SJCRH30 (cell line): ENCODE data around the gene UBE2E1. TPM values are rescaled to one million over a fixed set of nuclear protein-coding genes. Genes with fewer than 3 reads are reported as not detected.
"Not testable (repeated sequence)": the region's sequence is repeated elsewhere in the genome, so short reads cannot be mapped to it uniquely, and the experiment has no call there.

Source experiments
- DNase-seq, 2 experiments: peaks; one replicate each; pipeline ENCODE4 v3.0.0-alpha.2; 2015 to 2020
- H3K27ac ChIP-seq: fragments of 250-450 bp; sonication (Bioruptor Pico); 2 replicates; pipeline ENCODE4 v1.5.1; 2020; ENCODE audit warnings: mild to moderate bottlenecking, moderate library complexity
- H3K27me3 ChIP-seq: fragments of 250-450 bp; sonication (Bioruptor Pico); 2 replicates; pipeline ENCODE4 v1.5.1; 2020; ENCODE audit warnings: mild to moderate bottlenecking, moderate library complexity
- H3K36me3 ChIP-seq: fragments of 250-450 bp; sonication (Bioruptor Pico); 2 replicates; pipeline ENCODE4 v1.5.1; 2020; ENCODE audit warnings: mild to moderate bottlenecking, moderate library complexity
- H3K4me1 ChIP-seq: fragments of 250-450 bp; sonication (Bioruptor Pico); 2 replicates; pipeline ENCODE4 v1.5.1; 2020; ENCODE audit warnings: mild to moderate bottlenecking, moderate library complexity
- H3K4me3 ChIP-seq: fragments of 250-450 bp; sonication (Bioruptor Pico); 2 replicates; pipeline ENCODE4 v1.5.1; 2020; ENCODE audit warnings: mild to moderate bottlenecking, moderate library complexity
- H3K9me3 ChIP-seq: fragments of 250-450 bp; sonication (Bioruptor Pico); replicated peaks from 2 replicates; pipeline ENCODE4 v1.5.1; 2020; ENCODE audit warnings: mild to moderate bottlenecking, moderate library complexity
- total RNA-seq: library from RNA; depleted of rRNA; stranded (reverse); fragments of >200 nt; shearing (Covaris generic); gene quantifications from 2 replicates; pipeline ENCODE4 v1.2.3, GENCODE V29; 2014

Gene UBE2E1
- total RNA-seq, 1 experiment from 2014 or later: 182 TPM

DNA sequence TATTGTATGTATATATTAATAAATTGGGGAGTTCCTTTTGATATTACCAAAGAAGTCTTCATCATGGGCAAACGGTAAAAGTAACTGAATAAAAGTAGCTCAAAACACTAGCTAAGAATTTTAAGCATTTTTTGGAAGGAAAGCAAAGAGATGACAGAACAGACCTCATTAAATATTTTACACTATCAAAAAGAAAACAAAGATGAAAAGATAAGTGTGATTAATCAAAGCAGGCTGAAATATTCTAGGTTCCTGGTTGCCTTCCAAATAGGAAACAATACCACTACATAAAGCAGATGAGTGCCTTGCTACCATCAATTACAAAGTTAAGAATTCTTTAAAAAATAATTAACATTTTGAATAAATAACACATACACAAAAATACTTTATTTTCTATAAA, 107.4 kb downstream of the UBE2E1 start:
- Histone ChIP-seq H3K27ac (no peak overlapping the region), H3K27me3 (no peaks in the 10 kb centered on the region), H3K4me1 (peaks cover 14% of the 10 kb centered on the region), H3K36me3 (peaks cover 37% of the 10 kb centered on the region), H3K4me3 (no peak overlapping the region), H3K9me3 (no peaks in the 10 kb centered on the region)
- DNase-seq: no peak

- Histone ChIP-seq H3K27ac (no peak overlapping the region), H3K27me3 (no peaks in the 10 kb centered on the region), H3K4me1 (peaks cover 17% of the 10 kb centered on the region), H3K36me3 (peaks cover 41% of the 10 kb centered on the region), H3K4me3 (no peak overlapping the region), H3K9me3 (no peaks in the 10 kb centered on the region)
- no peak for DNase-seq
Measured at GRCh38 chr3:23913873-23914743, 108.4 kb downstream of the UBE2E1 start.

DNA sequence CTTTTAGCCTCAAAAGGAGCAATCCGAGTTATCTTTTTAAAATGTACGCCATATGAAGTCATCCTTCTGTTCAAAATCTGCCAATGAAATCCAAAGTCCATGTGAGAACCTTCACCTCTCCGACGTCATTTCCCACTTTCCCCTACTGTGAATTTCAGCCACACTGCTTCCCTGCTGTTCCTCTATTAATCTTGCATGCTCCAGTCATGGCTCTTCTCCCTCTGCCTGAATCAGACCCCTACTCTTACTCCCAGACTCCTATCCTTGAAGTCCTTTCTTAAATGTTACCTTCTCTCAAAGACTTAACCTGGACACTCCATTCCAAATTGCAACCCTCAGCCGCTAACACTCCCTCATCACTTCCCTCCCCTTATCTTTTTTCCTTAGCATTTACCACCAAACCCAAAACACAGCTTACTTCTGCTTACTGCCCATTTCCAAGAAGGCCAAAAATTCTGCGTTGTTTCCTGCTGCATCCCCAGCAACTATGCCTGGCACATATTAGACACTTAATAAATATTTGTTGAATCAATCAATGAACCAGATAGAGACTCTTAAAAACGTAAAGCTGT, 109.9 kb downstream of the UBE2E1 start:
- Histone ChIP-seq H3K4me1 (peaks cover 17% of the 10 kb centered on the region), H3K9me3 (no peaks in the 10 kb centered on the region), H3K4me3 (peak overlapping the region; percentile 83), H3K27me3 (no peaks in the 10 kb centered on the region), H3K27ac (peak overlapping the region; percentile 85; the same call in 1 of the 2 replicates), H3K36me3 (peaks cover 44% of the 10 kb centered on the region)
- peak; percentile 34 to 70 for DNase-seq

DNA sequence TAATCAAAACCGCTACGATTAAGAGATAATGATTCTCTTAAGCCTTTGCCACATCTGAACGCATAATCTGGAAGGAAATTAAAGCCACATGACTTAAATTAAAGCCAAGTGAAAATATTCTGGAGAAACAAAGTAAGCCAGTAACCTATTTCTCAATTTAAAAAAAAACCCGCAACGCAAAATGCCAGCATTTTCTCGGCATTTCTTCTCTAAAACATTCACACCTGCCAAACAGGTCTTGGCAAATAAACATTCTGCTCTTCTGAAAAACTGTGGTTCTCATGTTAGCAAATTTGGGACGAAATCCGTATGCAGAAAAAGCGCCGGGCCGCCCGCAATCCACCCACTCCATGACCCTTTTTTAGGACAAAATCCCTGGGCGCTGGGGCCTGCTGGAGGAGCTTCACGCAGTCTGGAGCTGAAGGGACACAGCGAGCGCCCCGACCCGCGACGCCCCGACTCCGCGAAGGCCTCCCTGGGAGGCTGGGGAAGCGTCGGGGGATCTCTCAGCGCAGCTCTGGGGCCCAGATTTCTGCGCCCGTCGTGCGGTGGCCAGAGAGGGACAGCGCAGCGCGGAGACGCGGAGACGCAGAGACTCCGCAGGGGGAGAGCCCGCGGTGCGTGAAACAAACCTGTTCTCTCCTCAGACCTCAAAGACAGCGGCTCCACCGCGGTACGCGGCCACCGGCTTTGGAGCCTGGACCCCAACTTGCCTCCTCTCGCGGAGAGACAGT, 110.6 kb downstream of the UBE2E1 start:
- Histone ChIP-seq H3K36me3 (peaks cover 46% of the 10 kb centered on the region), H3K27me3 (no peaks in the 10 kb centered on the region), H3K4me3 (peak overlapping the region; percentile 83), H3K9me3 (no peaks in the 10 kb centered on the region), H3K27ac (peak overlapping the region; percentile 85), H3K4me1 (peaks cover 17% of the 10 kb centered on the region)
- DNase-seq: no peak

- DNase-seq: peak; percentile 100
- H3K9me3 ChIP-seq: no peaks in the 10 kb centered on the region
- H3K27ac ChIP-seq: peak within 1 kb of the TSS; percentile 85
Measured at GRCh38 chr3:23916886-23917678, 111.3 kb downstream of the UBE2E1 start, which contains the start of the genes NKIRAS1 and RPL15. NKIRAS1 (minus strand) TSS chr3:23916990; CDS start chr3:23910904, 6,086 bp downstream. RPL15 (plus strand) TSS chr3:23917132; CDS start chr3:23917860, 728 bp downstream.

DNA sequence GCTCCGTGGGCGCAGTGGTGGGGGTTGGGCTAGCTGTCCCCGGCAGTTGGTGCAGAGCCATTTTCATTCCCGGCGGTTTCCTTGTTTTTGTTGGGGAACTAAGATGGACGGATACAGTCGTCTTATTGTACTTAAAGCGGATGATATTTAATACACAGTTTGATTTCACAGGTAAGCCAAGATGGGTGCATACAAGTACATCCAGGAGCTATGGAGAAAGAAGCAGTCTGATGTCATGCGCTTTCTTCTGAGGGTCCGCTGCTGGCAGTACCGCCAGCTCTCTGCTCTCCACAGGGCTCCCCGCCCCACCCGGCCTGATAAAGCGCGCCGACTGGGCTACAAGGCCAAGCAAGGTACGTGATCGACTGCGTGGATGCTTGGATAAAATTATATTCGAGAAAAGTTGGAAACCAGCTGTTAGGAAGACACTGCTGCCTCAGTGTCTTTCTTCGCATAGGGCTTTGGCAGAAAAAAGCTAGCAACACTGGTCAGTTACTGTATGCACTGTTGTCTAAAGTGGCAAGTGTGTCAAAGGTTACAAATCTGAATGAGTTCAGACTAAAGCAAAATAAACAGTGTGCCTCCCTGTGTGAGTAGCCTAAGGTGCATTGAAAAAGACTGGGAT, 112.0 kb downstream of the UBE2E1 start:
- not testable (repeated sequence) for H3K4me1 ChIP-seq, H3K27me3 ChIP-seq, H3K9me3 ChIP-seq
- DNase-seq: peak; percentile 73 to 79
- H3K36me3 ChIP-seq: peaks cover 47% of the 10 kb centered on the region
- peak overlapping the region; percentile 85 for H3K27ac ChIP-seq
- H3K4me3 ChIP-seq: peak overlapping the region; percentile 83

More at GRCh38 chr3:23916886-23917678, 111.3 kb downstream of the UBE2E1 start, which contains the start of the genes NKIRAS1 and RPL15:
- H3K4me3 ChIP-seq: peak within 1 kb of the TSS; percentile 83
- no peaks in the 10 kb centered on the region for H3K27me3 ChIP-seq
- H3K36me3 ChIP-seq: peaks cover 47% of the 10 kb centered on the region
- H3K4me1 ChIP-seq: peaks cover 15% of the 10 kb centered on the region

GRCh38 chr3:23918331-23918730, 112.6 kb downstream of the UBE2E1 start:
- not testable (repeated sequence) for H3K27me3 ChIP-seq, H3K9me3 ChIP-seq, DNase-seq
- Histone ChIP-seq H3K27ac (peak overlapping the region; percentile 85; the same call in 1 of the 2 replicates), H3K4me3 (peak overlapping the region; percentile 83), H3K36me3 (peaks cover 43% of the 10 kb centered on the region), H3K4me1 (peaks cover 12% of the 10 kb centered on the region)

GRCh38 chr3:23919628-23920027, 113.9 kb downstream of the UBE2E1 start:
- Histone ChIP-seq H3K27ac (no peak overlapping the region), H3K36me3 (peaks cover 38% of the 10 kb centered on the region), H3K9me3 (no peaks in the 10 kb centered on the region), H3K4me3 (no peak overlapping the region), H3K4me1 (peaks cover 20% of the 10 kb centered on the region), H3K27me3 (no peaks in the 10 kb centered on the region)
- DNase-seq: no peak

DNA sequence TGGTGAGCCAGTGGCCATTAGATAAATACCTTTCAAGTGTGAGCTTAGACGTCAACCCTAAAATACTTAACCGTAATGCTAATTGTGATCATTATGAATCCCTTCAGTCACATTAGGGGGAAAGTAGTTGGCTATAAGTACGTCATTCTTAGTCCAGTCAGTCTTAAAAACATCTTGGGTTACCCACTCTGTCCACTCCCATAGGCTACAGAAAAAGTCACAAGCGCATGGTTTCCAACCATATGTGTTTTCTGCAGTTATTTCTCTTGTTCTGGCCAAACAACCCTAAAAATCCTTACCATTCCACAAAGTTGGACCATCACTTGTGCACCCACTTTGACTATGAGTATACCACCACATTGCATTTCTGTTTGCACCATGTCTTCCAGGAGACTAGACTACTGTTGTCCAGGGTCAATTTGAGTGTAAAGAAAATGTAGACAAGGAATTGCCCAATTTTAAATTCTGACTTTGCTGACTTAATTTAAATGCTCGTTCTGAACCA, 114.4 kb downstream of the UBE2E1 start:
- Histone ChIP-seq H3K9me3 (no peaks in the 10 kb centered on the region), H3K27ac (no peak overlapping the region), H3K36me3 (peaks cover 38% of the 10 kb centered on the region), H3K4me1 (peaks cover 15% of the 10 kb centered on the region), H3K27me3 (no peaks in the 10 kb centered on the region), H3K4me3 (no peak overlapping the region)
- DNase-seq: peak in 1 of 2 experiments; percentile 28

GRCh38 chr3:23921052-23921511, 115.3 kb downstream of the UBE2E1 start:
- Histone ChIP-seq H3K9me3 (no peaks in the 10 kb centered on the region), H3K4me1 (peaks cover 15% of the 10 kb centered on the region), H3K36me3 (peaks cover 40% of the 10 kb centered on the region), H3K27me3 (no peaks in the 10 kb centered on the region), H3K27ac (no peak overlapping the region), H3K4me3 (no peak overlapping the region)
- peak in 1 of 2 experiments; percentile 45 for DNase-seq

- DNase-seq: peak; percentile 76 to 93
- H3K4me3 ChIP-seq: no peak overlapping the region
- H3K4me1 ChIP-seq: peaks cover 14% of the 10 kb centered on the region
- H3K9me3 ChIP-seq: no peaks in the 10 kb centered on the region
- peaks cover 27% of the 10 kb centered on the region for H3K36me3 ChIP-seq
- 0 out of 2 replicates have a peak overlapping the region, but pooled peaks have one; percentile 6 for H3K27ac ChIP-seq
- H3K27me3 ChIP-seq: no peaks in the 10 kb centered on the region
Measured at GRCh38 chr3:23923786-23924185, 118.0 kb downstream of the UBE2E1 start.

- Histone ChIP-seq H3K4me3 (no peak overlapping the region), H3K4me1 (peaks cover 12% of the 10 kb centered on the region), H3K27ac (no peak overlapping the region), H3K9me3 (no peaks in the 10 kb centered on the region), H3K36me3 (peaks cover 3% of the 10 kb centered on the region), H3K27me3 (no peaks in the 10 kb centered on the region)
- DNase-seq: no peak
Measured at GRCh38 chr3:23926246-23926645, 120.5 kb downstream of the UBE2E1 start.

- H3K36me3 ChIP-seq: peaks cover 2% of the 10 kb centered on the region; the same call in 1 of the 2 replicates
- H3K9me3 ChIP-seq: no peaks in the 10 kb centered on the region
- H3K4me1 ChIP-seq: peaks cover 12% of the 10 kb centered on the region
- H3K27ac ChIP-seq: no peak overlapping the region
- no peaks in the 10 kb centered on the region for H3K27me3 ChIP-seq
- no peak for DNase-seq
- H3K4me3 ChIP-seq: no peak overlapping the region
Measured at GRCh38 chr3:23926736-23927135, 121.0 kb downstream of the UBE2E1 start.
